Fibroblast of gingiva (primary cell): ENCODE results near the gene CTSD.
A peak's percentile ranks its signal among the peaks of the same experiment; 100 is the strongest.

Experiments used
- DNase-seq: peaks from one replicate; pipeline ENCODE4 v3.0.0-alpha.2; 2011; ENCODE audit warnings: low read depth

CTSD gene

DNA sequence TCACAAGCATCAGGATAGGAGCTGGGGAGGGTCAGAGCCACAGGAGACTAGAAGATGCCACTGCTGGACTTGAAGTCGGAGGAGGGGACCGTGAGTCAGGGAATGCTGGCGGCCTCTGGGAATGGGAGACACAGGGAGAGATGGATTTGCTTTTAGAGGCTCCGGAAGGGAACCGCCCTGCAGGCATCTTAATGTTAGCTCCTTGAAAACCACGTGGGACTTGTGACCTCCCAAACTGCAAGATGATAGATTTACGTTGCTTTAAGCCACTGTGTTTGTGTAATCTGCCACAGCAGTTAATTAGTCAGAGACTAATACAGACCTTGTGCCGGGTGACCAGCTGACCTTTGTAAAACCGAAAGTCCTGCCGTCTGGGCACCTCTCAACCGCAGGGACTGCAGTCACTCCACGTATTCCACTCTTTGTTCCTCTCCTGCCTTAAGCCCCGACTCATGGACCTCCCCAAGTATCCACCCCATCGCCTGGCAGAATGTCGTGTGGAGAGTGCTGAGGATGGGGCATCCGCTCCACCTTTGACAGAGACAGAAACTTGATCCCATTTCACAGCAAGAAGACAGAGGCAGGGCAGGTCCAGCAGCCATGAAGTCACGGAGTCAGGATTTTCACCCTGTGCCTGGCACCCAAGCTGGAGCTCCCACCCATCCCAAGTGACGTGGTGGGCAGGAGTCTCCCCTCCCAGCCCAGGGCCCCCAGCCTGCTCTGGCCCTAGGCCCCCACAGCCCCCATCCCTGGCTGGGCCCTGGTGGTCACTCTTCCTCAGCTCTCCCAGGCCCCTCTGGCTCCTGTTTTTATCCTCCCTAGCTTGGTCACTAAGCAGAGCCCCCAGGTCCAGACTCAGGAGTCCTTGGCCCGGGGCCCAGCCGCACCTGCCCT lies 19.4 kb upstream of the CTSD start:
- DNase-seq = no peak

DNA sequence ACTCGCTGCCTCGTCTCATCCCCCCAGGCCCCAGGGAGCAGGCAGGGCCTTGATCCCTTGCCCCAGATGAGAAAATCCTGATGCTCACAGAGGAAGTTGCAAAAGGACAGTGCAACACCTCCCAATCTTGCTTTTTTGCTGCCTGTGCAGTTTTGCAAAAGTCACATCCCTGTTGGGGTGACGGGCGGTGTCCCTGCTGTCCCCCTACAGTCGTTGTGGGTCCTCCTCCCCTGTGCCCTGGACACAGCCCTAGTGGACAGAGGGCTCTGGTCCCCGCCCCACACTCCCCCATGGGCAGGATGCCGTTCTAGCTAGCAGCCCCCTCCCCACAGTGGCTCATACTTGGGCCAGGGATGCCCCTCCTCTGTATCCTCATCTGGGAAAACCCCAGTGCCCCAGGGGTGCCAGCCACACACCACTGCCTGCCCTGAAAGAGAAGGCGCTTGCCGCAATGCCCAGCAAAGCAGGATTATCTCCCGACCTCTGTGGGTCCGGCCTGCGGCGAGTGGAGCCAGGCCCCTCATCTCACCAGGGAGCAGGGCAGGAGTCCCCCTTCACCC lies 18.4 kb upstream of the CTSD start:
- DNase-seq = no peak

DNA sequence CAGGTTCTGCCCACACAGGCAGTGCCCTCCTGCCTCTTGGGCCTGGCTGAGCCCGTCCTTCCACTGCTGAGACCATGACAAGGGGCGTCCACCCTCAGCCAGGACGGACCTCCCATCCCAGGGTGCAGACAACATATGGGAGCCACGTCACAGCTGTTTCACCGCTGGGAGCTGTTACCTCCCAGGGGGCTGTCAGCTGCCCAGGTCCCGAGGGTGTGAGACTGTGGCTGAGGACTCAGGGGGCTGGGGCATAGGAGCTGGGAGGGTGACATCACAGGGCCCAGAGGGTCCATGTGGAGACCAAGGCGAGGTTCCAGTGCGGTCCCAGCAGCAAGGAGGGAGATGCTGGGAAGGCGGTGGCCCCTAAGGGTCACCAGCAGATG lies 17.9 kb upstream of the CTSD start:
- no peak for DNase-seq

DNA sequence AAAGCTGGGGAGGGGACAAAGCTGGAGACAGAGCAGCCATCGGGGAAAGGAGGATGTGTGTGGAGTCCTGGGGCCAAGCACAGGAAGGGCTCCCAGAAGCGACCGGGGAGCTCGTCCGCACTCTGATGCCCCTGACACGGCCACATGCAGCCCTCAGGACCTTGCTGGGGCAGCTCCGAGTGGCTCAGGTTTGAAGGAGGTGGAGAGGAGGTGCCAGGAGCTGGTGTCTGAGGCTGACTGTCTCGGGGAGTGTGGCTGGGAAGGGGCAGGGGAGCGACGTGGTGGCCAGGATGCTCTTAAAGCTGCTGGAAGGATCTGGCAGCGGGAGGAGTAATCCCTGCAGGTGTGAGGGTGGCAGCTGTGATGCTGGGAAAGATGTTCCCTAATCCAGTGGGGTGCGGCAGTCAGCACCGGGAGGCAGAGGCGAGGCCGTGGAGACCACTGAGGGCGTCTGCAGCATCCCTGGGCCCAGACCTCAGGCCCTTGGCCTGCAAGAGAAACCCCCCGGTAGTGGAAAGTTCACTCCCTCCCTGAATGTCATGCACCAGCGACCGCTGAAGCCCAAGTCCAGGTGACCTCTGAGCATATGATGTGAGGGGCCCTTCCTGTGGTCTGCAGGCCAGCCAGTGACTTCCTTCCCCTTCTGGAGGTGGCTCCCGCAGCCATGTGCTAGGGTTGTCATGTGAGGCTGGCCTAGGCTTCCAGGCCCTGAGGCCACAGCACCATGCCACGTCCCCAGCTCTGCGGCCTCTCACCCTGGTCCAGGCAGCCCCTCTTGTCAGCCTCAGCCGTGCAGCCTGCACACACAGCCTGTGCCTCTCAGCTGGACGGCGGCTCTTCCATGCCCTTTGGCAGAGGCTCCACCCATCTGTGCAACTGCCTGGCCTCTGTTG lies 17.2 kb upstream of the CTSD start:
- no peak for DNase-seq

DNA sequence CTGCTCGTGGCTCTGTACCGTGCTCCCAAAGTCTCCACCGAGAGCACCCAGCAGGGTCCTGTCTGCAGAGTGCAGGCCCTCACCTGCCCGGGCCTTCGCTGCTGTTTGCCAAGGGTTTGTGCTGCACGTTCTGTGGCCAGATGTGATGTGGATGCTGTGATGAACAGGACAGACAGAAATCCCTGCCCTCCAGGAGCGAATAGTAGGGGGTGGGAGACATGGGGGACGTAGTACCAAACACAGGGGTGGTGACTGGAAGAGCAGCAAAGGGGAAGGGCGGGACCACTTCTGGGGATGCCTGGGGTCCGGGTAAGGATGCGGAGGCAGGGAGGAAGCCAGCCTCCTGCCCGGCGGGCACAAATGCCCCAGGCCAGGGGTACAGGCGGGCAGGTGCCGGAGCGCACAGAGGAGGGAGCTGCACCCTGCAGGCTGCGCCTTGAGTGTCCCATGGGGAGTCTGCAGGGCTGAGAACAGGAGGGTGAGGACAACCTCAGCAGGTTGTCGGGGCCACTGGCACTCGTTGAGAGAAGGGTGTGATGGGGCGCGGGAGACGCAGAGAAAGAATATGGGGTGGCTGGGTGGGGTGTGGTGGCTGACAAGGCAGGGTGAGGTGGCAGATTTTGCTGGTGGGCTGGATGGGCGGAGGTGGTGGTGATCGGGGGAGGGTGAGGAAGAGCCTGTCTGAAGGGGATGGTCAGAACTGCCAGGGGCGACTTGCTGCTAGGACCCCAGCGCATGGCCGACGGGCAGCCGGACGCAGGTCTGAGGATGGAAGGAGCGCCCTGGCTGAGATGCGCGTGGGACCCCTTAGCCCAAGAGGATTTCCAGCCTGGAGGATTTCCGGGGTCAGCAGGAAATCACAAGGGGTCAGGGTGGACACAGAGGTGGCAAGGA lies 16.3 kb upstream of the CTSD start:
- DNase-seq = no peak

DNA sequence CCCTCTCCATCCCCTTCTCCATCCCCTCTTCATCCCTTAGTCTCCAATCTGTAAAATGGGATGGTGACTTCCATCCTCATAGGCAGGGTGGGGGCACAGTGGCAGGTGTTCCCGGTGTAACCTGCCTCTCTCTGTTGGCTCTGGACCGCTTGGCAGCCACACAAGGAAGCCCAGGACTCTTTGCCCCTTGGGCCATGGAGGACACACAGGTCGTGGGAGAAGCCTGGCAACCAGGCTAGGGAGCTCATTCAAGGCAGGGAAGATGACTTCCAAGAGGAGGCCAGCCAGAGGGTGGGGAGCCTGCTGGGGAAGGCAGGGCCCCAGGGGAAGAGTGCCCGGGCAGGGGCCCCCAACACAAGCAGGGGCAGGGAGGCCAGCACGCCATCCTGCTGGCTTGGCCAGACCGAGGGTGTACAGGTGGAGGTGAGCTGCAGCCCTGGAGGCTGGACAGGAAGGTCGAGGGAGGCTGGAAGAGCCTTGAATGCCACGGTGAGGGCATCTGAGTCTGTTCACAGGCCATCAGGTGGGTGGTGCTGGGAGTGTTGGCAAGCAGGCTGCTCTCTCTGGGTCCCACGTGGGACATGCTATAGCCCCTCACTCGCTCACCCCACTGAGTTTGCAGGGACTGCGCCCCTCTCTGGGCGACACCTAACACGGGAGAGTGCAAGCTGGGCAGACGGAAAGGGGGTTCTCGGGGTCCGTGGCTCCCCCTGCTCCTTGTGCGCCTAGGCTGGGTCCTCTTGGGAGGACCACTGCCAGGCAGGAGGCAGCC lies 15.5 kb upstream of the CTSD start:
- no peak for DNase-seq

DNA sequence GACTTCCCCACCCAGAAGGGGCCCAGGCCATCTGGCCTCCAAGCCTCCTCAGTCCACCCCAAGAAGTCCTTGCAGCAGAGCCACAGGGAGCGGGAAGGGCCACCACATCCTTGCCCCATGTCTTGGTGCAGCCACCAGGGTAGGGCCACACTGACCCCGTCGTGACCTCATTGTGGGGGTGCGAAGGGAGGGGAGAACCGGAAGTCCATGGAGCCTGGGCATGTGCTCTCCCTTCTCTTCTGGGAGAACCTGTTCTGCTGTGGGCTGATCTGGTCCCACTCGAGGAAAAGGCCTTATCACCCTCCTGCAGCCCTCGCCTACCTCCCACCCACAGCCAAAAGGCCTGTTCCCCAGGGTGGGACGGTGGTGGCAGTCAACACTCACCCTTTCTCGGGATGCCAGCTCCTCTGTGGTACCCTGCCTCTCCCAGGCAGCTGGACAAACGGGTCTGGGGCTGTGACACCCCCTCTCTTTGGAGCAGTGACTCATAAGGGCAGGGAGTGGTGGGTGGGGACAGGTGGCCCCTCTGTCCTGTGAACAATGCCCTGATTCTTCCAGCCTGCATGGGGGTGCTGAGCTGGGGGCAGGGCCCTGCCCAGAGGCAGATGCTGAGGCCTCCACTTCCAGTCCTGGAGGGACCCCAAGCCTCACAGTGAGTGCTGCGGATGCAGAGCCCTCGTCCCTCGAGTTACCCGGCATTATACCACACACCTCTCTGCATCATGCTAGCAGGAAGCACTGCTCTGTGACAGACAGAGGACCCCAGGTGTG lies 14.6 kb upstream of the CTSD start:
- DNase-seq = no peak

DNA sequence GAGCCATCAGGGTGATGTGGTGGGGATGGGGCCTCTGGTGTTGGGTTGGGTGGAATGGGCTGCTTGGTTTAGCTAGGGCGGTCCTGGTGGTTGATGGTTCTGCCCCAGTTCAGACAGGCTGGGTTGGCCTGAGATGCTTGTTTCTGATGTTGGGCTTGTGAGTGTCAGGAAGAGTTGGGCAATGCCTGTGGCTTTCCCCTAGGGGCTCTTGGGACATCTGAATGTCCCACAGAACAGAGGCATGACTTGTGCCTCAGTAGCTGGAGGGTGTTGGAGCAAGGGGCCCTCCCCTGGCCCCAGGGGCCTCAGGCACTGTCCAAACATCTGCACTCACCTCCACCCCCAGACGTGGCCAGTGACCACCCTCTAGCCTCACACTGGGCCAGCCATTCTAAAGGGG lies 14.0 kb upstream of the CTSD start:
- no peak for DNase-seq

DNA sequence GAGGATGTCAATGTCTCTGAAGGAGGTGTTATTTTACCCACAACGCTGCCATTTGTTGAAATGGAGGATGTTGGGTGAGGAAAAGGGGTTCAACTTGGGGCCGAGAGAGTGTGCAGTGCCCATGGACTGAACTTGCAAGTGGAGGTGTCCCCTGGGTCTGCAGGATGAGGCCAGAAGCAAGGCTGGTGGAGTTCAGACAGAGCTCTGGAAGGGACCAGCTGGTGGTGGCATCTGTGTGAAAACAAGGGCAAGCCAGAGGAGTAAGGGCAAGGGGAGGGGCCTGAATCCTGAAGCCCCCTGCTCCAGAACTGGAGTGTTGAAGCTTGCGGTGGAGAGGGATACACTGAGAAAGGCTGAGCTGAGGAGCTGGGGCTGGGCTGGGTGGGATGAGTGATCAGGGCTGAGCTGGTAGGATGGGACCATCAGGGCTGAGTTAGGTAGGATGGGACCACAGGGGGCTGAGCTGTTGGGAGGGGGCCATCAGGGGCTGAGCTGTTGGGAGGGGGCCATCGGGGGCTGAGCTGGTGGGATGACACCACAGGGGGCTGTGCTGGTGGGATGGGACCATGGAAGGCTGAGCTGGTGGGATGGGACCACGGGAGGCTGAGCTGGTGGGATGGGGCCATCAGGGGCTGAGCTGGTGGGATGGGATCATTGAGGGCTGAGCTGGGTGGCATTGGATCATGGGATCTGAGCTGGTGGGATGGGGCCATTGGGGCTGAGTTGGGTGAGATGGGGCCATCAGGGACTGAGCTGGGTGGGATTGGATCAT lies 13.4 kb upstream of the CTSD start:
- DNase-seq = no peak

DNA sequence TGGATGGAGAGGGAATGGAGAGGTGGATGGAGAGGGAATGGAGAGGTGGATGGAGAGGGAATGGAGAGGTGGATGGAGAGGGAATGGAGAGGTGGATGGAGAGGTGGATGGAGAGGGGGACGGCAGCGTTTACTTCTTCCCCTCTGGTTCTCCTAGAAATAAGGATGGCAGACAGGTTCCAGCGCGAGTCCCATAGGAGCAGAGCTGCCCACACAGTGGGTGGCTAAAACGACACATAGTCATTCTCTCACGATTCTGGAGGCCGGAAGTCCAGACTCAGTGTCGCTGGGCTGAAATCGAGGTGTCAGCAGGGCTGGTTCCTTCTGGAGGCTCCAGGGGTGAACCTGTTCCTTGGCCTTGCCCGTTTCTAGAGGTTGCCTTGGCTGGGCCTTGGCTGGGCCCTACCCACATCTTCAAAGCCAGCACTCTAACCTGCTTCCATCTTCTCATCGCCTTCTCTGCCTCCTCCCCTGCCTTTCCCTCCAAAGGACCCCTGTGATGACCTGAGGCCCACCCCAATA lies 12.7 kb upstream of the CTSD start:
- DNase-seq = no peak

DNA sequence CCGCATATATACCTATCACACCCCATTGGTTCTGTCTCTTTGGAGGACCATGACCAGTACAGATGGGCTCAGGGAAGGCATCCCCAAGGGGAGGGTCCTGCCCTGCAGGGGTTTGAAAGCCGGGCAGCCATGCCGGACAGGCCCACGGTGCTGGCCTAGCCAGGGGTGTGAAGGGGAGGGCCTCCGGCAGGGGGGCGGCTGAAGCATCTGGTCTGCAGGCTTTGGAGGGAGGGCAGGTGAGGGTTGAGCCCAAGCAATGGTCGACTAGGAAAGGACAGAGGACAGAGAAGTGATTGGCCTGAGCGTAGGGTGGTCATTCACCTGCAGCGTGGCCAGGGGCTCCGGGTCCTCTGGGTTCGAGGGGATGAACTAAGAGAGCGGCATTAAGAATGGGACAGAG lies 11.2 kb upstream of the CTSD start:
- DNase-seq = no peak

DNA sequence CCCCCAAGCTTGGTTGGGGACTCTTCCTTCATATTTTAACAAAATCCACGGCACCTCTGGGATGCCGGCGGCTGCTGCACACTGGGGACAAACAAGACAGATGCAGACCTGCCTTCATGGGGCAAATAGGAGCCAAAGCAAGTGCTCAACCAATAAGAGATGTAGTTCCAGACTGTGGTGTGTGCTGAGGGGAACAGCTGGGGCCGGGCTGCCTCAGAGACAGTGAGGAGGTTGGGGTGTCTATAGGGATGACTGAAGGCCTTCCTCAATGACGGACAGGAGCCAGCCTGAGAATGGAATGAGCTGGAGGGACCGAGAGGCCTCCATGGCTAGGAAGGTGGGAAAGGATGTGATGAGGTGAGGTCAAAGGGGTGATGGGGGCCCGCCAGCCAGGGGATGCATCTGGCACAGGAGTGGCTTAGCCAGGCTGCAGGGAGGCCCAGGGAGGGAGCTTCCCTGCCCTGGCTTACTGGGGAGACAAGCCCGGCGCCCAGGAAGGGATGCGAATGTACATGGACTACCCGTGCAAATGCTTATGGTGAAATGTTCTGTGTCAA lies 10.3 kb upstream of the CTSD start:
- no peak for DNase-seq

DNA sequence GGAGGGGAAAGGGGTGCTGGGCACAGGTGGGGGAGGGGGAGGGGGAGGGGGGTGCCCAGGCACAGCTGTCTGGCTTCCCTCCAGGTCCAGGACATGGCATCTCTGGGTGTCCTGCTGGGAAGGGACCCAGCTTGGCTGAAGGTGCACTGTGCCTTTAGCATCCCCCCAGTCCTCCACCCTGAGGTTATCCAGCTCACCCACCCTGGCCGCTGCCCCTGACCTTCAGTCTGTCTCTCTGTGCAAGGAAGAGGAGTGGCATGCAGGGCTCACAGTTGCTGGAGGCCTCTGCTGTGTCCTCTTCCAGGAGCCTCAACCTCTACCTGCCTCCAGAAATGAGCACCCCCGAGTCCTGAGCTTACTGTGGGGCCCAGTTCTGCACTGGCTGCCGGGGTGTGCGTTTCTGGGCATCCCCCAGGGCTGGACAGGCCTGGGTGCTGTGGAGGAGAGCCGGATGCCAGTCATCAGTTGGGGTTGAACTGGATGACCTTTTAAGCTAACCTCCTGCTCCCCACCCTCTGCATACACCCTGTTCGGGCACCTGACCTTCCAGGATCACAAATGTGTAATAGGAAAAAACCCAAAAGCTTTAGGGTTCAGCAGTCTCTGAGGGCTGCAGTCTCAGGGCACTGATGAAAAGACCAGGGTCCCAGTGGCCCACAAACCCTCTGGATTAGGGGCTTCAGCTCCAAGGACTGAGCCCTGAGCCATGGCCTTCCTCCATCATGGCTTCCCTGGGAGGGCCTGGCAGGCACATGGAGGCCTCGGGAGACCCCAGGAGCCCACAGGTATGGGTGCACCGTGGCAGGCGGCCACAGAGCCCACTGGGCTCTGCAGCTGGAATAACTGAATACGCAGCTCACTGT lies 9.6 kb upstream of the CTSD start:
- no peak for DNase-seq

DNA sequence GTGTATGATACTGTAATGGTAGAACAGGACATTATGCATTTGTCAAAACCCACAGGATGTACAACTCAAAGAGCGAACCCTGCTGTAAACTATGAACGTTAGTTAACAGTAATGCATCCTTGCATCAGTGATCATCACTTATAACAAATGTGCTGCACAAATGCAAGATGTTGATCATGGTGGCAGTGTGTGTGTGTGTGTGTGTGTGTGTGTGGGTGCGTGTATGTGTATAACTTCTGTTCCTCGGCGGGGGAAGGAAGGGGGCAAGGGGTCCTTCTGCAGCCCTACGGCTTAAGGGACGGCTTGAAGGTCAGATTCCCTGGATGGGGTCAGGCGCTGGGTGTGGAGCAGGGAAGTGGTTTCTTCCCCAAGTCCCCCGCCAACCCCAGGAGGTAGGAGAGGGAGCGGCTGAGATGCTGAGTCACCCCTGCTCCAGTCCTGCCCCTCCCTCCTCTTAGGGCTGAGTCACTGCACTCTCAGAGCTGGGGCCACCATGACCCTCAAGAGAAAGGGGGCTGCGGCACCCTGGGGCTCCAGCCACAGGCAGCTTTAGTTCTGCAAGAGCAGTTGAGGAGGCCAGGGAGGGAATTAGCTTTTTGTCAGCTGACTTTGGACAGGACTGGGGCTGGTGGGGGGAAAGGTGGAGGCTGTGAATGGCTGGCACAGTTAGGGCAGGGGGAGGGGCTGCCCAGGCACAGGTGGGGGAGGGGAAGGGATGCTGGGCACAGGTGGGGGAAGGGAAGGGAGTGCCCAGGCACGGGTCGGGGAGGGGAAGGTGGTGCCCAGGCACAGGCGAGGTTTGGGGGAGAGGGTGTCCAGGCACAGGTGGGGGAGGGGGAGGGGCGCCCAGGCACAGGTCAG lies 8.8 kb upstream of the CTSD start:
- DNase-seq = peak; percentile 86

DNA sequence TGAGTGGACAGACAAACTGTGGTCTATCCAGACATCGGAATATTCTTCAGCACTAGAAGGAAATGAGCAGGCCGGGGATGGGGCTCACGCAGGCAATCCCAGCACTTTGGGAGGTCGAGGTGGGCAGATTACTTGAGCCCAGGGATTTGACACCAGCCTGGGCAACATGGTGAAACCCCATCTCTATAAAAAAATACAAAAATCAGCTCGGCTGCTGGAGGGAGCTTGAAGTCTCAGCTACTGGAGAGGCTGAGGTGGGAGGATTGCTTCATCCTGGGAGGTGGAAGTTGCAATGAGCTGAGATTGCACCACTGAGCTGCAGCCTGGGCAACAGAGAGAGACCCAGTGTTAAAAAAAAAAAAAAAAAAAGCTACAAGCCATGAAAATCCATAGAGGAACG lies 8.0 kb upstream of the CTSD start:
- peak; percentile 74 for DNase-seq

DNA sequence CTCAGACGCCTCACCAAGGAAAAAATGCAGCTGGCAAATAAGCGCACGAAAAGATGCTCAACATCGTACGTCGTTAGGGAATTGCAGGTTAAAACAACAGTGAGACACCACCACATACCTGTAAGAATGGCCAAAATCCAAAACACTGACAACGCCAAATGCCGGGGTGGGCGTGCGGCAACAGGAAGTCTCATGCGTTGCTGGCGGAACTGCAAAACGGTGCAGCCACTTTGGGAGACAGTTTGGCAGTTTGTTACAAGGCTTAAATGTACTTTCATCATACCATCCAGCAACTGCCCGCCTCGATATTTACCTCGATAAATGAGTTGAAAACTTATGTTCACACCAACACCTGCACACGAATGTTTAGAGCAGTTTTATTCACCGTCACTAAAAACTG lies 7.5 kb upstream of the CTSD start:
- no peak for DNase-seq

DNA sequence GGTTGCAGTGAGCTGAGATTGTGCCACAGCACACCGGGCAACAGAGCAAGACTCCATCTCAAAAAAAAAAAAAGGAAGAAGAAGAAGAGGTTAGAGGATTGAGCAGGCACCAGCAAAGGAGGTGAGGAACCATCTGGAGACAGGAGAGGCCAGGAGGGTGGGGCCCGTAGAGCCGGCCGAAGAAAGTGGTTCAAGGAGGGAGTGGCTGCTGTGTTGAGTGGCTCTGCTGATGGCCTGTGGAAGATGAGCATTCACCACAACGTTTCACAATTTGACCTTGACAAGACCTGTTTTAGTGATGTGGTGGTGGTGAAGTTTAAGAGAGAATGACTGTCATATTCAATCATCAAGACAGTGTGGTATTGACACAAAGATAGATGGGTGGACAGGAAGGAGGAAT lies 6.8 kb upstream of the CTSD start:
- no peak for DNase-seq
